Panc1 (cell line): ENCODE data around the gene VSNL1. TPM values are rescaled to one million over a fixed set of nuclear protein-coding genes. Genes with fewer than 3 reads are reported as not detected.

Source experiments
- ATAC-seq: fragments of 200-7000 bp; cut with Tn5 transposase; 2 replicates; pipeline ENCODE4 v1.9.1; 2020; ENCODE audit warnings: mild to moderate bottlenecking, moderate library complexity
- BruUV-seq: library from RNA; stranded (reverse); fragments of 400-500 nt; replicated peaks from 2 replicates; lab custom pipeline; 2021; lab: Mats Ljungman, UMichigan
- CTCF ChIA-PET: fragments of 300-600 bp; sonication (Branson Sonifier 250); formaldehyde crosslinking; loops from one replicate; lab custom pipeline; 2022; ENCODE audit warnings: antibody characterized with exemption; lab: Charles Lee
- POLR2A ChIA-PET: fragments of 300-600 bp; sonication (Branson Sonifier 250); formaldehyde crosslinking; loops from one replicate; lab custom pipeline; 2022; ENCODE audit warnings: antibody characterized with exemption; lab: Charles Lee
- DNase-seq: peaks from one replicate; pipeline ENCODE4 v3.0.0-alpha.2; 2010; ENCODE audit warnings: low read depth, low spot score
- H3K27ac ChIP-seq: 2 replicates; pipeline ENCODE4 v1.5.1; 2011; ENCODE audit warnings: mild to moderate bottlenecking, low read length, inconsistent platforms
- H3K27me3 ChIP-seq: fragments of 200-500 bp; sonication (Bioruptor generic); 2 replicates; pipeline ENCODE4 v1.6.0; 2014; ENCODE audit warnings: low read length, inconsistent platforms; ENCODE audit not compliant: control insufficient read depth, insufficient read depth
- H3K36me3 ChIP-seq: fragments of 200-500 bp; sonication (Bioruptor generic); 2 replicates; pipeline ENCODE4 v1.5.1; 2014; ENCODE audit warnings: inconsistent platforms, mild to moderate bottlenecking, low read length, moderate library complexity; ENCODE audit not compliant: control insufficient read depth, insufficient read depth
- H3K4me1 ChIP-seq: 2 replicates; pipeline ENCODE4 v1.5.1; 2011; ENCODE audit warnings: inconsistent platforms, mild to moderate bottlenecking, low read length, moderate library complexity; ENCODE audit not compliant: control insufficient read depth, insufficient read depth
- H3K4me3 ChIP-seq, 2 experiments: 2 replicates each; pipeline ENCODE4 v1.5.1; 2011 to 2012; ENCODE audit warnings: low read depth in 2 of 2, low read length in 2 of 2, mild to moderate bottlenecking in 2 of 2, inconsistent platforms in 1 of 2, moderate library complexity in 1 of 2
- H3K9me3 ChIP-seq: fragments of 200-500 bp; sonication (Bioruptor generic); 2 replicates; pipeline ENCODE4 v1.5.1; 2014; ENCODE audit warnings: low read depth, mild to moderate bottlenecking, inconsistent platforms, low read length, moderate library complexity; ENCODE audit not compliant: control insufficient read depth, insufficient read depth
- CTCF ChIP-seq: fragments of 450-650 bp; IDR thresholded peaks from 2 replicates; pipeline ENCODE4 v1.5.1; 2017; ENCODE audit warnings: mild to moderate bottlenecking
- POLR2AphosphoS5 ChIP-seq: IDR thresholded peaks from 2 replicates; pipeline ENCODE4 v1.6.1; 2012; ENCODE audit warnings: mild to moderate bottlenecking, low read depth, low read length, moderate library complexity
- SIN3A ChIP-seq: IDR thresholded peaks from 2 replicates; pipeline ENCODE4 v1.6.1; 2012; ENCODE audit warnings: low read depth, mild to moderate bottlenecking, low read length, moderate library complexity, borderline replicate concordance; ENCODE audit not compliant: insufficient read depth
- TCF7L2 ChIP-seq: IDR thresholded peaks from 2 replicates; pipeline ENCODE4 v1.6.1; 2011; ENCODE audit warnings: mild to moderate bottlenecking, low read depth, low read length, inconsistent platforms
- in situ Hi-C: cut with HindIII; loops from 2 replicates; pipeline ENCODE4 v1.10.0; 2016; ENCODE audit warnings: low sequenced_read_pairs, low pct_unique_long_range_greater_than_20kb
- intact Hi-C: fragments of 100-400 bp; cut with micrococcal nuclease; formaldehyde crosslinking; loops from one replicate; pipeline ENCODE4 v1.10.0; 2022; ENCODE audit not compliant: unreplicated experiment
- total RNA-seq: library from RNA; stranded (reverse); gene quantifications from one replicate; pipeline ENCODE4 v1.2.1, GENCODE V29; 2021; ENCODE audit not compliant: unreplicated experiment
- TF ChIP-seq, protein P1 (sequence below), 2 experiments: IDR thresholded peaks; 2 replicates each; pipeline ENCODE4 v1.6.1; 2011 to 2012; ENCODE audit warnings: low read depth in 2 of 2, control low read depth in 1 of 2, low read length in 1 of 2, mild to moderate bottlenecking in 1 of 2, moderate library complexity in 1 of 2; ENCODE audit not compliant: insufficient read depth in 1 of 2

VSNL1 gene
- total RNA-seq, 1 experiment from 2014 or later, result not detected

GRCh38 chr2:17589406-17590035 is 49.0 kb downstream of the VSNL1 start:
- Histone ChIP-seq H3K4me3 (no peak overlapping the region), H3K27ac (no peak overlapping the region), H3K9me3 (no peaks in the 10 kb centered on the region), H3K36me3 (no peaks in the 10 kb centered on the region), H3K27me3 (peaks cover 2% of the 10 kb centered on the region; the same call in 1 of the 2 replicates), H3K4me1 (no peaks in the 10 kb centered on the region)
- no TSS peak for BruUV-seq
- TF ChIP-seq TCF7L2 (no peak), POLR2AphosphoS5 (no peak), CTCF (no peak), SIN3A (no peak)
- TF ChIP-seq, protein P1, sequence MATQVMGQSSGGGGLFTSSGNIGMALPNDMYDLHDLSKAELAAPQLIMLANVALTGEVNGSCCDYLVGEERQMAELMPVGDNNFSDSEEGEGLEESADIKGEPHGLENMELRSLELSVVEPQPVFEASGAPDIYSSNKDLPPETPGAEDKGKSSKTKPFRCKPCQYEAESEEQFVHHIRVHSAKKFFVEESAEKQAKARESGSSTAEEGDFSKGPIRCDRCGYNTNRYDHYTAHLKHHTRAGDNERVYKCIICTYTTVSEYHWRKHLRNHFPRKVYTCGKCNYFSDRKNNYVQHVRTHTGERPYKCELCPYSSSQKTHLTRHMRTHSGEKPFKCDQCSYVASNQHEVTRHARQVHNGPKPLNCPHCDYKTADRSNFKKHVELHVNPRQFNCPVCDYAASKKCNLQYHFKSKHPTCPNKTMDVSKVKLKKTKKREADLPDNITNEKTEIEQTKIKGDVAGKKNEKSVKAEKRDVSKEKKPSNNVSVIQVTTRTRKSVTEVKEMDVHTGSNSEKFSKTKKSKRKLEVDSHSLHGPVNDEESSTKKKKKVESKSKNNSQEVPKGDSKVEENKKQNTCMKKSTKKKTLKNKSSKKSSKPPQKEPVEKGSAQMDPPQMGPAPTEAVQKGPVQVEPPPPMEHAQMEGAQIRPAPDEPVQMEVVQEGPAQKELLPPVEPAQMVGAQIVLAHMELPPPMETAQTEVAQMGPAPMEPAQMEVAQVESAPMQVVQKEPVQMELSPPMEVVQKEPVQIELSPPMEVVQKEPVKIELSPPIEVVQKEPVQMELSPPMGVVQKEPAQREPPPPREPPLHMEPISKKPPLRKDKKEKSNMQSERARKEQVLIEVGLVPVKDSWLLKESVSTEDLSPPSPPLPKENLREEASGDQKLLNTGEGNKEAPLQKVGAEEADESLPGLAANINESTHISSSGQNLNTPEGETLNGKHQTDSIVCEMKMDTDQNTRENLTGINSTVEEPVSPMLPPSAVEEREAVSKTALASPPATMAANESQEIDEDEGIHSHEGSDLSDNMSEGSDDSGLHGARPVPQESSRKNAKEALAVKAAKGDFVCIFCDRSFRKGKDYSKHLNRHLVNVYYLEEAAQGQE (IDR thresholded peaks at IDR 0.05; ENCODE audit: insufficient read depth in 1 of 2, low read depth in 2 of 2, low read length in 1 of 2), result no peak
- ChIA-PET POLR2A (no interaction called here), CTCF (no interaction called here)
- in situ Hi-C loops (no loop called here), intact Hi-C loops (no loop called here)
- DNase-seq (no peak), ATAC-seq (no peak)

- no TSS peak for BruUV-seq
- no peak overlapping the region for H3K4me3 ChIP-seq
- in situ Hi-C loops, result no loop called here
- intact Hi-C loops, result no loop called here
- TF ChIP-seq CTCF (no peak), POLR2AphosphoS5 (no peak), SIN3A (no peak), TCF7L2 (no peak)
- TF ChIP-seq, protein P1 (IDR thresholded peaks at IDR 0.05; ENCODE audit: insufficient read depth in 1 of 2, low read depth in 2 of 2, low read length in 1 of 2), result no peak
- H3K27me3 ChIP-seq, result peaks cover 2% of the 10 kb centered on the region; the same call in 1 of the 2 replicates
- ChIA-PET CTCF (no interaction called here), POLR2A (no interaction called here)
- no peak overlapping the region for H3K27ac ChIP-seq
- DNase-seq (no peak), ATAC-seq (no peak)
- no peaks in the 10 kb centered on the region for H3K4me1 ChIP-seq
- no peaks in the 10 kb centered on the region for H3K9me3 ChIP-seq
- H3K36me3 ChIP-seq, result no peaks in the 10 kb centered on the region
Observed at GRCh38 chr2:17590342-17590911, 49.9 kb downstream of the VSNL1 start.
